ENCODE results near the gene TAOK2.
"Not testable (repeated sequence)": the region's sequence is repeated elsewhere in the genome, so short reads cannot be mapped to it uniquely, and the experiment has no call there.

Gene TAOK2

DNA sequence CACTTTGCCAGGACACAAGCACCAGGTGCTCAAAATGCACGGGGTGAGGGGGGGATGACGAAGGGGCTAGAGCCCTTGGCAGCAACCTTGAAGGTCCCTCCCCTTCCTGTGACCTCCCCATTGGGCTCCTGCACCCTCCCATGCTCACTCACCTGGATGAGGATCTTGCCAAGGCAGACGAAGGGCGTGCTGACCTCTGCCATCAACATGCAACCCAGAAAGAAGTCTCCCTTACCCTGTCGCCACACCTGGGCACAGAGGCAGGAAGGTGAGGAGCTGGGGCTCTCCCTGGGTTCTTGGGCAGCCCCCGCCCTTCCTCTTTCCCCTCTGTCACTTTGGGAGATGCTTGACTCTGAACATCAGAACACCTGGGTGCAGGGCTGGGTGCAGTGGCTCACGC is 51.9 kb downstream of the TAOK2 start:
- no peak for DNase-seq

DNA sequence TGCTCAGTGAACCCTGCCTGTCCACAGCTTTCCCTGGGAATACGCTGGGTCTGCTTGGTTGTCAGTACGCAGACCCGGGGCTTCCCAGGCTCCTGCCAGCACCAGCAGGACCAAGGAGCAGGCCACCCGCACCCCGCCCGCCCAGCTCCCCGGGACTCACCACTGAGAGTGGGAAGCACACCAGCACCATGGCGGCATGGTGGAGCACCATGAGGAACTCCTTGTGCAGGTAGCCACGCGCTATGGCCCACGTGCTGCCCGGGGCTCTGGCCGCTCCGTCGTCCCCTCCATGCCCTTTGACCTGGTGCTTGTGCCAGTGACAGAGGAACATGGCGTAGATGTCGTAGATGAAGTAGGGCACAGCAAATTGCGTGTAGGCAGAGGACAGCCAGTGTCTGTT is 52.8 kb downstream of the TAOK2 start:
- DNase-seq, result no peak

DNA sequence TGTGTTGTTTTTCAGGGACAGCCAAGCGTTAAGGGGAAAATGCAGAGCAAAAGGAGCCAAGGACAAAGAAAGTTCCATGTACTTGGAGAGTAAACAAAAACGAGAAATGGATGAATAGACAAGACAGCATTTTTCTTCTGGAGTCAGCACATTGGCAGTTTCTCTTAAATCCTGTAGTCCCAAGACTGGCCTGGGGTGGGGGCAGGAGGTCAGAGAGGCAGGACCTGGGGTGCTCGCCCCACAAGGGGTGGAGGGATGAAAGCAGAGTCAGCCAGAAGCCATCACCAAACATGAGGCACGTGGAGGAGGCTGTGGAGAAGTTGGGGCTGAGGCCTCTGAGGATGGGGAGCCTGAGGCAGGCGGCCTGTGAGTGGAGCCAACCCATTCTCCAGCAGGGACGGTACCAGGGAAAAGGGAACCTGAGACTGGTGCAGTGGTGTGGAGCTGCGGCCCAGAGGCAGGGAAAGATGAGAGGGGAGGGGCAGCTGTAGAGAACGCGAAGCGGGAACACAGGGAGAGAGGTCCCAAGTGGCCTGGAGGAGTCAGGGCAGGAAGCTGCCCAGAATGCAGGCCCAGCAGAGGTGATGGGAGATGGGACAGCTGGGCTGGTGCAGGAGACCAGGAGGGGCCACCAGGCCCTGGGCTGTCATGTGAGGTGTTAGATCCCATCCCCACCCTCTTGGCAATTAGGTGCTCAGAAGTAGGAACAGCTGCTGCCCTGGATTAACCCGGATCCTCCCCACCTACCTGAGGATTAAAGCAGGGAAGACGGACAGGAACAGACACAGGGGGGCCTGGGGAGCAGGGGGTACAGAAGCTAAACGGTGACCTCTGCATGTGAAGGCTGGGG is 54.1 kb downstream of the TAOK2 start:
- DNase-seq, result no peak

DNA sequence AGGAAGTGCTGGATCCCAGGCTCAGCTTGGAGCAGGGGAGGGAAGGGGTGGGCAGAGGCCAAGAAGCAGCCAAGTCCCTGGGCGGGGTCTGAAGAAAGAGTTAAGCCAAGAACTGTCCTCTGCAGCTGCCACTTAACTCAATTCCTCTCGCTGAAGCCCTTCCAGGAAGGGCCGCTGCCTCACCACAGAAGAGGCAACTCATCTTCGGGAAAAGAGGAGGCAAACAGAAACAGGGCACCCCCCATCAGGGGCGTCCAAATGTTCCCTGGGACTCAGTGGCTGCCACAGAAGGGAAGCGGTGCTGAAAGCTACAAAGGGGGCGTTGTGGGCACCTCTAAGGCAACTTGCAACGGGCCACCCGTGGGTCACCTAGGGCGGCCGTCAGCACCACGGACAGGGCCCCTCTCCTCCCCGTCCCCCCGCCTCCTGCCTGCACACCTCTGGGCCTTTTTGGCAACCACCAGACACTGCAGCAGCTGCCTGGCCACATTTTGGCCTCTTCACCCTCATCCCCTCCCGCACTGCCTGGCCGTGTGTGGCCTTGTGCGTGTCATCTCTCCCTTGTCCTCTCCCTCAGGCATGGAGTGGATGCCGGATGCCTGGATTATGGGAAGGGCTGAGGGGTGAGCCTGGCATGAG is 54.9 kb downstream of the TAOK2 start:
- no peak for DNase-seq

DNA sequence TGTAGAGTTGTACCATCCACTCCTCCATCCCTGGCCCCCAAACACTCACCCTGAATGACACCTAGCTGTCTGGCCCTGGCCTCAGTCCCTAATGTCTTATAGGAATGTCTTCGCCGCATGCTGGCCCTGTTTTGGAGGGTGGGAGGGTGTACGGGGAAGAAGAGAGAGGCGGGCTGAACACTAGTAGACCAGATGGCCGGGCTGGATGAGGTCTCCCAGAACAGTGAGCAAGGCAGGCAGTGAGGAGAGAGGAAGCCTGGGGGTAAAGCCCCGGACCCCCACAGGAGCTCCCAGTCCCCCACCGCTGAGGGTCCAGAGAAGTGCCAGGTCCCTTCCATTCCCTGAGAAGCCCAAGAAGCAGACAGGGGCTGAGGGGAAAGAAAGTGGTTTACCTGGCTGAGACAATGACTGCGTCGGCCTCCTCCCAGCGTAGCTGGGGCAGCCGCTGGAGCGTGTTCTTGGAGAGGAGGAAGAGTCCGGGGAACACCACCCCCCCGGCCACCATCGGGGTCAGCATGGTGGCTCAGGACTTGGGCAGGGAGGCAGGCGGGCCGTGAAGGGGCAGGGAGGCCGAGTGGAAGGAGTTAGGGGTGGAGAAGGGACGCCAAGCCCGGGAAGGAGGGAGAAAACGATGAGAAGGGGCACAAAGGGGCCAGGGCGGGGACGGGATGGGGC is 56.5 kb downstream of the TAOK2 start:
- DNase-seq, result no peak

DNA sequence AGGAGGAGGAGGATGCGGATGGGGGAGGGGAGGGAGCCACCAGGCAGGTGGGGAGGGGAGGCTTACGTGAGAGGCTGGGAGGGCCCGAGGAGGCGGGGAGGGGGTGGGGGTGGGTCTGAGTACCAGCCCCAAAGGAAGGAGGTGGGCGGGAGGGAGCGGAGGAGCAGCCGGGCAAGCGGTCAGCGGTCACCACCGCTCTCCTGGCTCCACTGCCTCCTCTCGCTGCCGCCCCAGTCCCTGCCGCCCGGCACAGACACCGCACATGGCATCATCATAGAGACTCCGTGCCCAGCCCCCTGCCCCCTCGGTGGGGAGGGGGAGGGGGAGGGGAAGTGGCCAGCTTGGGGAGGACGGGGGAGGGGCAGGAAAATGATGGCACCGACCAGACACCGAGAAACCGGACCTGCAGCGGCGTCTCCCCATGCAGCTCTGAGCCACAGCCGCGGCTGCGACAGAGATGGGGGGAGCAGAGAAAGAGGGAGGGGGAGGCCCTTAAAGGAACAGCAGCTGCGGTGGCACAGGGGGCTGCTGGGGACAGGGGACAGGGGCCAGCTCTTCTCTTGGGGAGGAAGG is 57.3 kb downstream of the TAOK2 start, which contains the start of gene TLCD3B:
Gene TLCD3B (minus strand): TSS at position 431 of the 573 bp plus-strand sequence. CDS start 744 bp downstream, outside the sequence.
- DNase-seq, result no peak

DNA sequence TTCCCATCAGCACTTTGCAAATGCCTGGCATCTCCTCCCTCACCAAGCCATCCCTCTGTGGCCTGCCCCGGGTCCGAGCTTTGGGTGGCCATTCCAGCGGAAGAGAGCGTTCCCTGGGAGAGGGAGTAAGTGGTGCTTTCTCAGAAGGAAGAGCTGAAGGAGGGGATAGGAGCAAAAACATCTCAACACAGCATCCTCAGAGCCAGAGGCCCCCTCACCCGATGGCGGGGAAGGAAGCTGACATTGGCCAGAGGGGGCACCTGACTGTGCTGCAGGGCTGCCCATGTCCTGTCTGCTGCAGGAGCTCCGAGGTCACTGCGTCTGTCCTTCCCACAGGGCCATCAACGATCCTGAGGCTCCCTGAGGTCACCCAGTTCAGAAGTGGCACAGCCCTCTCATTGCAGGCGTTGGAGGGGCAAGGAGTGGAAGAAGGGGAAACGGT is 57.8 kb downstream of the TAOK2 start:
- DNase-seq, result no peak

DNA sequence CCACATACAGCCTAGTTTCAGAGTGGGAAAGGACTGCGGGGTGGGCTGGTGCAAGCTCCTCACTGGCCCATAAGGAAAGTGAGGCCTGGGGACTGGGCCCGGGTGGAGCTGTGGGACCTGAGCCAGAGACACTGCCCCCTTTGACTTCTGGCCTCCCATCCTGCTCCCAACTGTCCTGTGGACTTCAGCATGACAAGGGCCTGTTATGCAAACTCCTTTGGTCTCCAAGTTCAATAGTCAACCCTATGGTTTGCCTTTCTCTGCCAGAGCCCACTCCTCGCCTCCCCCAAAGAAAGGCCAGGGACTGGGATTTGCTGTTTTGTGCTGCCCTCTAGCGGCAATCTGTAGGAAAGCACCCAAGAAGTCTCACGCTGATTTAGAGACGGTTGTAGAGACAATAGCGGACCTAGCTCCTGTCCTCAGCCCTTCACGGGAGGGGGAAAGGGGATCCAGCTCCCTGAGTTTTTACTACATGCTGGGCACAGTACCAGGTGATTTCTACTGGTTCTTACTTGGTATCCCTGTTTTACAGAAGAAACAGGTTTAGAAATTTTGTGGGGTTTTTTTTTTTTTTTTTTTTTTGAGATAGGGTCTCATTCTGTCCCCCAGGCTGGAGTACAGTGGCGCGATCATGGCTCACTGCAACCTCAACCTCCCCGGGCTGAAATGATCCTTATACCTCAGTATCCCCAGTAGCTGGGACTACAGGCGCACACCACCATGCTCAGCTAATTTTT is 58.6 kb downstream of the TAOK2 start:
- DNase-seq, result peak; percentile 58

DNA sequence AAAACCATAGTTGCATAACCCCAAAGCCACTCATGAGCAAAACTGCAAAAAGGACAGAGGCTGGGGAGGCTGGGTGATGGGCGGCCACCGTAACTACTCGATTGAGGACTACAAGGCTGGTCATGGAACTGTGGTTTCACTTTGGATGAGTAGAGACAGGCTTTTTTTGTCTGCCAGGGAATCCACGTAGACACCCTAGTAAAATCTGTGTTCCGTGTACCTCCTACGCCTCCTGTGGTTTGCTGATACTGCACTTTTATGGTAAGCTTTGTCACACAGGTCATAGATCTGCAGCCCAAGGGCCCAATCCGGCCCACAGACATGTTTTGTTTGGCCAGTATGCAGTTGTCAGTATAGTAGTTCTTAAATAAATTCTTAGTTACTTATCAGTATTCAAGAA is 59.6 kb downstream of the TAOK2 start:
- DNase-seq, result no peak

DNA sequence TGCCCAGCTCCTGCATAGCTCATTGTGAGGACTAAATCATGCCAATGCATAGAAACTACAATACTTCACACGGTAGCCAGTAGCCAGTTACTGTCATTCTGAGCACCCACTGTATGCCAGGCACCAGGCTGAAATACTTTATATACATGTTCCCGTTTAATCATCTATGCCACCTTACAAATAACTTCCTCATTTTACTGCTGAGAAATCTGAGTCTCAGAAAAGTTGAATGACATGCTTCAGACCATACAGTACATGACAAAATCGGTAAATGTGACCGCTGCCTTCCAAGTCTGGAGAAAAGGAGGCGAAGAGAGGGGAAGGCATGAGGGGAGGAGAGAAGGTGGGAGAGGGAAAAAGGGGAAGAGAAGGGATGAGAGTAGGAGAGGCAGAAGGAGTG is 66.6 kb downstream of the TAOK2 start:
- no peak for DNase-seq

DNA sequence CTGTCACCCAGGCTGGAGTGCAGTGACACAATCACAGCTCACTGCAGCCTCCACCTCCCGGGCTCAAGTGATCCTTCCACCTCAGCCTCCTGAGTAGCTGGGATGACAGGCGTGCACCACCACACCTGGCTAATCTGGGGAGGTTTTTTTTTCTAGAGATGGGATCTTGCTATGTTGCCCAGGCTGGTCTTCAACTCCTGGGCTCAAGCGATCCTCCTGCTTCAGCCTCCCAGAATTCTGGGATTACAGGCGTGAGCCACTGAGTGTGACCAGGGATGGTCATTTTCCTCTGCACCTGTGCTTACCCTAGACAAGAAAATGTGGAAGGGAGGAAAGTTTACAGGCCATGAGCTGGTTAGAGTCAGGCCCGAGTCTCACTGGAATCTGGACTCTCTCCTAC is 67.0 kb downstream of the TAOK2 start:
- not testable (repeated sequence) for DNase-seq

DNA sequence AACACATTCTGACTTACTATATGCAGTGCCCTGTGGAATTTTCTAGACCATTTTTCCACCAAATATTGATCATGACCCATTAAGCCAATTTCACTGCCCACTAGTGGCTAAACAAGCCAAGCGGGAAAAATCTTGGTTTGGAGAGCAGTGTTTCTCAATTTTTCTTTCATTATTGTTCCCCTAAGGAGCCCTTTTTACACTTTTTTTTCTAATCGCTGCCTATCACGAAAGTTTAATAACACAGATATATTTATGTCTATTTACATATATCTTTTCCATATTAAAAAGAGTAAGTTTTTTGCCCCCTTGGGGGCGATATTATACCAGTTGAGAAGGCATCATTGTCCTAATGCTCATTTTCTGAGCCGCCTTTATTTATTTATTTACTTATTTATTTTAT is 68.2 kb downstream of the TAOK2 start:
- peak; percentile 27 for DNase-seq
